Panc1 (cell line): ENCODE measurements around the gene INPP5F.

Experiments used
- POLR2AphosphoS5 ChIP-seq: IDR thresholded peaks from 2 replicates; pipeline ENCODE4 v1.6.1; 2012; ENCODE audit warnings: mild to moderate bottlenecking, low read depth, low read length, moderate library complexity
- TF ChIP-seq, protein P1 (sequence below): fragments of 450-650 bp; IDR thresholded peaks from 2 replicates; pipeline ENCODE4 v1.5.1; 2017; ENCODE audit warnings: mild to moderate bottlenecking
- TF ChIP-seq, protein P2 (sequence below), 2 experiments: IDR thresholded peaks; 2 replicates each; pipeline ENCODE4 v1.6.1; 2011 to 2012; ENCODE audit warnings: low read depth in 2 of 2, control low read depth in 1 of 2, low read length in 1 of 2, mild to moderate bottlenecking in 1 of 2, moderate library complexity in 1 of 2; ENCODE audit not compliant: insufficient read depth in 1 of 2

- TF ChIP-seq, protein P1, sequence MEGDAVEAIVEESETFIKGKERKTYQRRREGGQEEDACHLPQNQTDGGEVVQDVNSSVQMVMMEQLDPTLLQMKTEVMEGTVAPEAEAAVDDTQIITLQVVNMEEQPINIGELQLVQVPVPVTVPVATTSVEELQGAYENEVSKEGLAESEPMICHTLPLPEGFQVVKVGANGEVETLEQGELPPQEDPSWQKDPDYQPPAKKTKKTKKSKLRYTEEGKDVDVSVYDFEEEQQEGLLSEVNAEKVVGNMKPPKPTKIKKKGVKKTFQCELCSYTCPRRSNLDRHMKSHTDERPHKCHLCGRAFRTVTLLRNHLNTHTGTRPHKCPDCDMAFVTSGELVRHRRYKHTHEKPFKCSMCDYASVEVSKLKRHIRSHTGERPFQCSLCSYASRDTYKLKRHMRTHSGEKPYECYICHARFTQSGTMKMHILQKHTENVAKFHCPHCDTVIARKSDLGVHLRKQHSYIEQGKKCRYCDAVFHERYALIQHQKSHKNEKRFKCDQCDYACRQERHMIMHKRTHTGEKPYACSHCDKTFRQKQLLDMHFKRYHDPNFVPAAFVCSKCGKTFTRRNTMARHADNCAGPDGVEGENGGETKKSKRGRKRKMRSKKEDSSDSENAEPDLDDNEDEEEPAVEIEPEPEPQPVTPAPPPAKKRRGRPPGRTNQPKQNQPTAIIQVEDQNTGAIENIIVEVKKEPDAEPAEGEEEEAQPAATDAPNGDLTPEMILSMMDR, result no peak
- TF ChIP-seq, protein P2, sequence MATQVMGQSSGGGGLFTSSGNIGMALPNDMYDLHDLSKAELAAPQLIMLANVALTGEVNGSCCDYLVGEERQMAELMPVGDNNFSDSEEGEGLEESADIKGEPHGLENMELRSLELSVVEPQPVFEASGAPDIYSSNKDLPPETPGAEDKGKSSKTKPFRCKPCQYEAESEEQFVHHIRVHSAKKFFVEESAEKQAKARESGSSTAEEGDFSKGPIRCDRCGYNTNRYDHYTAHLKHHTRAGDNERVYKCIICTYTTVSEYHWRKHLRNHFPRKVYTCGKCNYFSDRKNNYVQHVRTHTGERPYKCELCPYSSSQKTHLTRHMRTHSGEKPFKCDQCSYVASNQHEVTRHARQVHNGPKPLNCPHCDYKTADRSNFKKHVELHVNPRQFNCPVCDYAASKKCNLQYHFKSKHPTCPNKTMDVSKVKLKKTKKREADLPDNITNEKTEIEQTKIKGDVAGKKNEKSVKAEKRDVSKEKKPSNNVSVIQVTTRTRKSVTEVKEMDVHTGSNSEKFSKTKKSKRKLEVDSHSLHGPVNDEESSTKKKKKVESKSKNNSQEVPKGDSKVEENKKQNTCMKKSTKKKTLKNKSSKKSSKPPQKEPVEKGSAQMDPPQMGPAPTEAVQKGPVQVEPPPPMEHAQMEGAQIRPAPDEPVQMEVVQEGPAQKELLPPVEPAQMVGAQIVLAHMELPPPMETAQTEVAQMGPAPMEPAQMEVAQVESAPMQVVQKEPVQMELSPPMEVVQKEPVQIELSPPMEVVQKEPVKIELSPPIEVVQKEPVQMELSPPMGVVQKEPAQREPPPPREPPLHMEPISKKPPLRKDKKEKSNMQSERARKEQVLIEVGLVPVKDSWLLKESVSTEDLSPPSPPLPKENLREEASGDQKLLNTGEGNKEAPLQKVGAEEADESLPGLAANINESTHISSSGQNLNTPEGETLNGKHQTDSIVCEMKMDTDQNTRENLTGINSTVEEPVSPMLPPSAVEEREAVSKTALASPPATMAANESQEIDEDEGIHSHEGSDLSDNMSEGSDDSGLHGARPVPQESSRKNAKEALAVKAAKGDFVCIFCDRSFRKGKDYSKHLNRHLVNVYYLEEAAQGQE (IDR thresholded peaks at IDR 0.05; ENCODE audit: insufficient read depth in 1 of 2, low read depth in 2 of 2, low read length in 1 of 2), result no peak
- no peak for TF ChIP-seq POLR2AphosphoS5
Measured at GRCh38 chr10:119749455-119749854, 23.6 kb downstream of the INPP5F start.
